Measurements from ENCODE around the gene IQGAP1. TPM values are rescaled to one million over a fixed set of nuclear protein-coding genes. Genes with fewer than 3 reads are reported as not detected.
"Not testable (repeated sequence)": the region's sequence is repeated elsewhere in the genome, so short reads cannot be mapped to it uniquely, and the experiment has no call there.

The IQGAP1 gene
- polyA plus RNA-seq, 6 donors from 2014 or later: 96.5 to 182 (median 158) TPM

DNA sequence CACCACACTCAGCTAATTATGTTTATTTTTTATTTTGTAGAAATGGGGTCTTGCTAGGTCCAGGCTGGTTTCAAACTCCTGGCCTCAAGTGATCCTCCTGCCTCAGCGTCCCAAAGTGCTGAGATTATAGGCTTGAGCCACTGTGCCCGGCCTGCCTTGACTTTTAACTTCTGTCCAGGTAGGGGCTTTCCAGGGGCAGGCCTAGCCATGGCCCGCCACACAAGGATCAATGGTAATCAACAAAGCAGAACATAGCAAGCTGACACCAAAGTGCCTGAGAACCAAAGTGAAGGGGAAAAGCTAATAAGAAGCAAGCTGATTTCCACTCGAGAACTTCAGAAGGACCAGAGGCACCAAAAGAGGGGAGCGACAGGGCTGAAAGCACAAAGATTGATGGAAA lies 132.3 kb downstream of the IQGAP1 start:
- H3K36me3 Mint-ChIP-seq: no peaks in the 10 kb centered on the region
- peaks cover 8 to 33% (median 22%) of the 10 kb centered on the region in 3 donors for H3K4me1 Mint-ChIP-seq
- H3K4me3 Mint-ChIP-seq: peak overlapping the region in 1 of 8 donors; percentile 38
- H3K9me3 Mint-ChIP-seq: no peaks in the 10 kb centered on the region
- no peaks in the 10 kb centered on the region for H3K27me3 Mint-ChIP-seq
- peak overlapping the region in 1 of 6 donors; percentile 80 for H3K27ac Mint-ChIP-seq
- no peak for ATAC-seq (ENCODE audit: low read depth in 2 of 2)
- no peak for DNase-seq

DNA sequence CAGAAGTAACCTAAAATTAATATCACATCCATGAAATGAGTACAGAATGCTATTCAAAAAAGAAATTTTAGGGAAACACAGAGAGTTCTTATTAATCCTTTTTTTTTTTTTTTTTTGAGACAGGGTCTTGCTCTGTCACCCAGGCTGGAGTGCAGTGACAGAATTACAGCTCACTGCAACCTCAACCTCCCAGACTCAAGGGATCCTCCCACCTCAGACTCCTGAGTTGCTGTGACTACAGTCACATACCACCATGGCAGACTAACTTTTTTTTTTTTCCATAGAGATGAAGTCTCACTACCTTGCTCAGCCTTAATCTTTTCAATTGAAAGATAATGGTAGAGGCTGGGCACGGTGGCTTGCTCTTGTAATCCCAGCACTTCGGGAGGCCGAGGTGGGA lies 135.3 kb downstream of the IQGAP1 start:
- H3K4me1 Mint-ChIP-seq: peaks cover 7 to 18% (median 13%) of the 10 kb centered on the region in 3 donors

DNA sequence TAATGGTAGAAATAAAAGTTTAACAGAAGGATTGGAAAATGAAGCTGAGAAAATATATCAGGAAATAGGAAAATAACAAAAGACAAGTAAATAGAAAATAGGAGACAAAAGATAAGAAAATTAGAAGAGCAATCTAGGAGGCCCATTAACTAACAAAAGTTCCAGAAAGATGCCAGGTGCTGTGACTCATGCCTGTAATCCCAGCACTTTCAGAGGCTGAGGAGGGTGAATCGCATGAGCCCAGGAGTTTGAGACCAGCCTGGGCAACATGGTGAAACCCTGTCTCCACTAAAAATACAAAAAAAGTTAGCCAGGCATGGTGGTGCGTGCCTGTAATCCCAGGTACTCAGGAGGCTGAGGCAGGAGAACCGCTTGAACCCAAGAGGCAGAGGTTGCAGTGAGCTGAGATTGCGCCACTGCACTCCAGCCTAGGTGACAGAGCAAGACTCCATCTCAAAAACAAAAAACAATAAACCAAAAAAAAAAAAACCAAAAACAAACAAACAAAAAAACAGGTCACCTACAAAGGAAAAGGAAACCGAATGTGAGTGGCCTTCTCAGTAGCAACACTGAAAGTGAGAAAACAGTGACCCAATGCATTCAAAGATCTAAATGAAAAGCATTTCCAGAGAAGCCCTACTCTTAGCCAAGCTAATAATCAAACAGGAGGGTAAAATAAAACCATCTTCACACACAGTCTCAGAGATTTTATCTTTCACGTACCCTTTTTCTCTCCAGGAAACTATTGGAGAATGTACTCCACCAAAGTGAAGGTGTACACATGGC lies 136.2 kb downstream of the IQGAP1 start:
- DNase-seq; ATAC-seq (ENCODE audit: low read depth in 2 of 2); H3K36me3 Mint-ChIP-seq; H3K4me3 Mint-ChIP-seq; H3K27me3 Mint-ChIP-seq; H3K9me3 Mint-ChIP-seq: not testable (repeated sequence)
- peaks cover 10 to 26% (median 21%) of the 10 kb centered on the region in 3 donors for H3K4me1 Mint-ChIP-seq
- peak overlapping the region in 1 of 6 donors; percentile 63 for H3K27ac Mint-ChIP-seq

More for the DNA sequence above, 135.3 kb downstream of the IQGAP1 start:
- H3K27ac Mint-ChIP-seq: no peak overlapping the region
- H3K36me3 Mint-ChIP-seq: no peaks in the 10 kb centered on the region
- peak overlapping the region in 1 of 8 donors; percentile 24 for H3K4me3 Mint-ChIP-seq
- ATAC-seq (ENCODE audit: low read depth in 2 of 2) (no peak), DNase-seq (no peak)
- H3K27me3 Mint-ChIP-seq: no peaks in the 10 kb centered on the region
- H3K9me3 Mint-ChIP-seq: no peaks in the 10 kb centered on the region

DNA sequence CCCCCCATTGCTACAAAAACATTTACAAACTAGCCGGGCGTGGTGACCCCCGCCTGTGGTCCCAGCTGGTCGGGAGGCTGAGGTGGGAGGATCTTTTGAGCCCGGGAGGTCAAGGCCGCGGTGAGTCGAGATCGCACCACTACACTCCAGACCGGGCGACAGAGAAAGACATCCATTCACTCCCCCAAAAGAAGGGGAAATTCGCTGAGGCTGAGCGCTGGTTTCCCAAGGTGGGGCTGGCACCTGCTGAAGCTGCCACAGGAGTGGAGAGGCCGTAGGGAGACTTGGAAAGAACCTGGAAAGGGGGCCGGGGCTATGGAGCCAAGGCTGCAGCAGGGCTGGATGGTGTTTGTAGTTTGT lies 140.9 kb downstream of the IQGAP1 start:
- no peaks in the 10 kb centered on the region for H3K36me3 Mint-ChIP-seq
- ATAC-seq (ENCODE audit: low read depth in 2 of 2): no peak

DNA sequence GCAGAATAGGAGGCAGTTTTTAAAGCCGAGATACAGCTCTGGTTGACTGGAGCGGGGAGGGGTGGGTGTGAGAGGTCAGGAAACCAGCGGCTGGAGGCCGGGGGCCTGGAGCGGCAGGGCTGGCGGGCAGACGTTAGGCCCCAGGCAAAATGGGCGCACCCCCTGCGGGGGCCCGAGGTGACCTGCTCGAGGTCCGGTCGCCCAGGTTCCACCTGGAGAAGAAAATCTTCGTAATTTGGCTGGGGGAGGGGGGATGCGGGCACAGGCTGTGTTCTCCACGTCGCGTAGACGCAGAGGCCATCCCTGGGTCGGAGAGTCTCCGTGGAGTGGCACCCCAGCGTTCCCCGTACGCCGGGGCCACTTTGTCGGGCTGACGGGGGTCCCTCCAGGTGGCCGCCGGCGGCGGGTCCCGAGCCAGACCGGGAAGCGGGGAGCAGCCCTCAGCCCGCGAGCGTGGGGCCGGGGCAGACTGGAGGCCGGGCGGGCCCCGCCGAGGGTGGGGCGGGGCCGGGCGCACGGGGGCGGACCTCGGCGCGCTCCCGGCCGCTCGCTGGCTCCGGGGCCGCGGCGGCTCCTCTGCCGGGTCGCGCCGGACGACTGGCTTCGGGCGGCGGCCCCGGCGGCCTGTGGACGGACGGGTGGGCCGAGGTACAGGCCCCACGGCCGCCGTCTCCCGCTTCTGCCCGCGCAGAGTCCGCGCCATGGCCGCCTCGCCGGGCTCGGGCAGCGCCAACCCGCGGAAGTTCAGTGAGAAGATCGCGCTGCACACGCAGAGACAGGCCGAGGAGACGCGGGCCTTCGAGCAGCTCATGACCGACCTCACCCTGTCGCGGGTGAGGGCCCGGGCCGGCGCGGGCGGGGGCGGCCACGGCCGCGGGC lies 141.6 kb downstream of the IQGAP1 start, which contains the start of gene CRTC3:
CRTC3 (plus strand) TSS at position 553 of the 879 bp plus-strand sequence; CDS start at position 702, 149 bp downstream.
- Mint-ChIP-seq H3K36me3 (no peaks in the 10 kb centered on the region), H3K4me1 (peaks cover 37 to 50% (median 46%) of the 10 kb centered on the region in 3 donors), H3K27ac (peak within 1 kb of the TSS; percentile 88 to 95 (median 92)), H3K9me3 (no peaks in the 10 kb centered on the region), H3K27me3 (no peaks in the 10 kb centered on the region), H3K4me3 (peak within 1 kb of the TSS; percentile 91 to 99 (median 94))
- DNase-seq (peak; percentile 66), ATAC-seq (ENCODE audit: low read depth in 2 of 2) (peak; percentile 80 to 81)

More for the DNA sequence above, 140.9 kb downstream of the IQGAP1 start:
- Mint-ChIP-seq H3K9me3 (no peaks in the 10 kb centered on the region), H3K4me3 (peak overlapping the region; percentile 87 to 99 (median 91)), H3K27ac (peak overlapping the region in 5 of 6 donors; percentile 63 to 92 (median 88)), H3K4me1 (peaks cover 34 to 43% (median 39%) of the 10 kb centered on the region in 3 donors), H3K27me3 (no peaks in the 10 kb centered on the region)
- no peak for DNase-seq

DNA sequence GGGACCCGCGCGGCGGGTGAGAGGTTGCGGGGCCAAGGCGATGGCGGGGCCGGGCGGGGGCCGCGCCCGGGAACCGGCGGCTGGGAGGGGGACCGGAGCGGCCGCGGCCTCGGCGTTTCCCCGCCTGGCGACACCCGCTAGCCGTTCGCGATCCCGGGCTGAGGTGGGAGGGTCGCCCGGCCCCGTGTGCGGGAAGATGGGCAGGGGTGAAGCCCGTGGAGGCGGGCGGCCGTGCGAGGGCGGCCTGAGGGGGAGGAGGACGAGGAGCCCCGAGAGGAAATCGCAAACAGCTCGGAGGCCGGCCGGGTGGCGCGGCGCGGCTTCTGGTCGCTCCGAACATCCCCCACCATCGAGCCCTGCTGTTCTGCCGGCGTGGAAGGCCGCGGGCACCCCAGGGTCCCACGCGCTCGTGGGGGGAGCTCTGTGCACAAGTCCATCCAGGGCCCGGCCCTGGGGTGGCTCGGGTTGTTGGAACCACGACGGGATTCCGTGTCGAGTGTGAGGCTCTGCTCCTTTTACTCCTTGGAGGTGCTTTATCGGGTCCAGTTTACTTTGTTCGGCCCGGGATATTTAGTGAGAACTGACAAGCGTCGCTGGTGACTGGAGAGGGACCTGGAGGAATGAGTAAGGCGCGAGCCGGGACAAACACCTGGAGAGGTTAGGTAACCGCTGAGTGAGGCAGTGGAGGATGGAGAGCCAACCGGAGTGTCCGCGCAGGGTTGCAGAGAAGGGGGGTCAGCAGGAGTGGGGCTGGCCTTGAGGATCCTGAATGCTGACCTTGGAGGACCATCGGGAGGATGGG lies 142.4 kb downstream of the IQGAP1 start:
- Mint-ChIP-seq H3K9me3 (no peaks in the 10 kb centered on the region), H3K4me3 (peak overlapping the region; percentile 91 to 99 (median 94)), H3K36me3 (no peaks in the 10 kb centered on the region), H3K27me3 (no peaks in the 10 kb centered on the region), H3K4me1 (peaks cover 43 to 58% (median 54%) of the 10 kb centered on the region in 3 donors), H3K27ac (peak overlapping the region; percentile 82 to 95 (median 90))
- ATAC-seq (ENCODE audit: low read depth in 2 of 2) (peak; percentile 49 to 50), DNase-seq (peak; percentile 46)

DNA sequence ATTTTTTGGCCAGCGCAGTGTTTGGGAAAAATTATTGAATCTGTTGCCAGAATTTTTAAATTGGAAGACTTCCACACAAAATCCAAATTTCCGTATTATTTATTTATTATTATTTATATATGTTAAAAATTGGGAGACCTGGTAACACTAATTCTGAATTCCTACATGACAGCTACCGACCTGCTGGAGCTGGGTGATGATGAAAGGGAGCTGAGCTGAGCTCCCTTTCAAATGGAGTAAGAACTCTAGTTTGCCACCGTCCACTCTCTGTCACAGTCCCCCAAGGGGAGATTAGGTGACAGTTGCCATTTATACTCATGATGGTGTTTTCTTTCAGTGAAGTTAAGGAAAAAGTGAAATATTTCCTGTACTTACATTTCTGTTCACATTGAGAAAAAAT lies 143.1 kb downstream of the IQGAP1 start:
- no peaks in the 10 kb centered on the region for H3K27me3 Mint-ChIP-seq
- peaks cover 48 to 65% (median 59%) of the 10 kb centered on the region in 3 donors for H3K4me1 Mint-ChIP-seq
- ATAC-seq (ENCODE audit: low read depth in 2 of 2) (no peak), DNase-seq (no peak)
- H3K36me3 Mint-ChIP-seq: no peaks in the 10 kb centered on the region
- peak overlapping the region in 3 of 6 donors; percentile 54 to 91 (median 82) for H3K27ac Mint-ChIP-seq
- H3K4me3 Mint-ChIP-seq: peak overlapping the region; percentile 91 to 99 (median 94)
- no peaks in the 10 kb centered on the region for H3K9me3 Mint-ChIP-seq

DNA sequence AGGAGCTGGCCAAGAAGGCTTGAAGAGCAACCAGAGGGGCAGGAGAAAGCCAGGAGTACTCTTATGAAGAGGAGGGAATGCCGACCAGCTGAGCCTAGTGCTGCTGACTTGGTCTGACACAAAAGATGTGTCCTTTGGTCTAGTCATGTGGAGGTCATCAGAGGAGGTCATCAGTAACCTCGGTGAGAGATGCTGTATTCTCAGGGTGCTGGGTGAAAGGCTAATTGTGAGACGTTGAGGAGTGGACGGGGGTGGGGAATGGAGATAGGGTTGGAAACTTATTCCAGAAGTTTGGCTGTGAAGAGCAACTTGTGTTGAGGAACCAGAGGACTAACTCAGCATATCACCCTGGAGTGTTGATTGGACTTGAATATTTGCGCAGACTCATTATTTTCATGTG lies 147.2 kb downstream of the IQGAP1 start:
- ATAC-seq (ENCODE audit: low read depth in 2 of 2): no peak
- Mint-ChIP-seq H3K27me3 (no peaks in the 10 kb centered on the region), H3K4me3 (peak overlapping the region in 3 of 8 donors; percentile 15 to 42 (median 25)), H3K4me1 (peaks cover 59 to 81% (median 76%) of the 10 kb centered on the region in 3 donors), H3K9me3 (no peaks in the 10 kb centered on the region), H3K27ac (peak overlapping the region in 4 of 6 donors; percentile 43 to 69 (median 67)), H3K36me3 (no peaks in the 10 kb centered on the region)
- DNase-seq: no peak

DNA sequence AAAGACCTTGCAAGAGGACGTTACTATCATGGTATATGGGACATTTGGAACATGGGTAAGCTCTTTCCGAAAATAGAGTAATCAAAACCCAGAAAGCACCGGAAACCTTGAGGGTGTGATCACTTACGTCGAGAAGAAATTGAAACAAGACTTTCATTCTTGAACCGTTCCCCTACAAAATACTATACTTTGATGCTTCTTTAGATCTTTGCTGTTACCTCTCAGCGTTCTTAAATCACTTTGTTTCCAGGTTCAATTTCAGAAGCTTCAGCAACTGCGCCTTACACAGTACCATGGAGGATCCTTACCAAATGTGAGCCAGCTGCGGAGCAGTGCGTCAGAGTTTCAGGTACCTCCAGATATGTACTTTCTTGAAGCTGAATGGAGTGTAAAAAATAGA lies 151.7 kb downstream of the IQGAP1 start:
- Mint-ChIP-seq H3K27me3 (no peaks in the 10 kb centered on the region), H3K9me3 (no peaks in the 10 kb centered on the region), H3K27ac (no peak overlapping the region), H3K4me1 (peaks cover 38 to 54% (median 51%) of the 10 kb centered on the region in 3 donors), H3K4me3 (no peak overlapping the region), H3K36me3 (peaks cover 0 to 6% of the 10 kb centered on the region in 2 donors)
- DNase-seq (no peak), ATAC-seq (ENCODE audit: low read depth in 2 of 2) (no peak)

DNA sequence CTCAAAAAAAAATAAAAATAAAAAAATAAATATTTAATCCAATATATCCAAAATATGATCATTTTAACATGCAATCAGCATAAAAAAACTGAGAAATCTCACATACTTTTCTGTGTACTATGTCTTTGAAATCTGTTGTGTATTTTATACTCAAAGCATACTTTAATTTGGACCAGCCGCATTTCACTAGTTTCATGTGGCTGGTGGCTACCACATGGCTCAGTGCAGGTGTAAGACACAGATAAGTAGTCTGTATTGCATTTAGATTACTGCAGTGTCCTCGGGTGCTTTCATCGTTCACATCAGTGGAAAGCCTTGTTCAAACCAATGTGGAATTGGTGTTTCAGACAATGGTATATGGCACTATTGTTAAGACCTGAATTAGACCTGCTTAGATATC lies 152.7 kb downstream of the IQGAP1 start:
- Mint-ChIP-seq H3K27ac (no peak overlapping the region), H3K36me3 (peaks cover 0 to 6% of the 10 kb centered on the region in 2 donors), H3K9me3 (no peaks in the 10 kb centered on the region), H3K27me3 (no peaks in the 10 kb centered on the region), H3K4me1 (peaks cover 33 to 54% (median 51%) of the 10 kb centered on the region in 3 donors), H3K4me3 (no peak overlapping the region)
- DNase-seq (no peak), ATAC-seq (ENCODE audit: low read depth in 2 of 2) (no peak)

DNA sequence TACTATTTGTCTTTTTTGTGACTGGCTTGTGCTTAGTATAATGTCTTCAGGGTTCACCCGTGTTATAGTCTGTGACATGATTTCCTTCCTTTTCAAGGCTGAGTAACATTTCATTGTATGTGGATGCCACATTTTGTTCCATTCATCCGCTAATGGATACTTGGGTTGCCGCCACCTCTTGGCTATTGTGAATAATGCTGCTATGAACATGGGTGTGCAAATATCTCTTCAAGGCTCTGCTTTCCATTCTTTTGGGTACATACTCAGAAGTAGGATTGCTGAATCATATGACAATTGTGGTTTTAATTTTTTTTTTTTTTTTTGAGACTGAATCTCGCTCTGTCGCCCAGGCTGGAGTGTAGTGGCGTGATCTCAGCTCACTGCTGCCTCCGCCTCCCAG lies 157.1 kb downstream of the IQGAP1 start:
- ATAC-seq (ENCODE audit: low read depth in 2 of 2) (no peak), DNase-seq (no peak)
- Mint-ChIP-seq H3K27me3 (no peaks in the 10 kb centered on the region), H3K9me3 (no peaks in the 10 kb centered on the region), H3K4me1 (peaks cover 26 to 45% (median 40%) of the 10 kb centered on the region in 3 donors), H3K36me3 (peaks cover 0 to 6% of the 10 kb centered on the region in 2 donors), H3K27ac (peak overlapping the region in 2 of 6 donors; percentile 11 to 59), H3K4me3 (peak overlapping the region in 2 of 8 donors; percentile 11 to 64)

DNA sequence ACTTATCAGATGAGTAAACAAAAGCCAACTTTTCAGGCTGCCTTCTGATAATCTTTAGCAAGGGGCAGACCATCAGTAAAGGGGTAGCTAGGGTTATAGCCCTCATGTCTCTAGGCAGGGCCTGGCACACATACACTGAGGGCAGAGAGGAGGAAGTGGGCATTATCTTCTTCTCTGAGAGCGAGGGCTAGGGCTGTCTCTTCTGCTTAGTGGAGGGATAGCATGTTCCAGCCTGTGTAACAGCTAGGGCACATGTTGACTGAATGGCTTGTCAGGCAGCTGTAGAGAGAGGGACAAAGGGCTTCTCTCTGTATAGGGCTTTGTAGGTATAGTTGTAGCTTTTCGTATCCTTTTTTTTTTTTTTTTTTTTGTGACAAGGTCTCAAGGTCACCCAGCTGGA lies 159.5 kb downstream of the IQGAP1 start:
- H3K36me3 Mint-ChIP-seq: peaks cover 0 to 6% of the 10 kb centered on the region in 2 donors
- no peaks in the 10 kb centered on the region for H3K9me3 Mint-ChIP-seq
- peak overlapping the region in 3 of 6 donors; percentile 47 to 63 (median 52) for H3K27ac Mint-ChIP-seq
- DNase-seq (no peak), ATAC-seq (ENCODE audit: low read depth in 2 of 2) (peak; percentile 67 to 73)
- H3K4me1 Mint-ChIP-seq: peaks cover 46 to 68% (median 61%) of the 10 kb centered on the region in 3 donors
- H3K27me3 Mint-ChIP-seq: no peaks in the 10 kb centered on the region
- H3K4me3 Mint-ChIP-seq: peak overlapping the region in 3 of 8 donors; percentile 2 to 73 (median 62)
